ENCODE data around the gene ZCCHC10. TPM values are rescaled to one million over a fixed set of nuclear protein-coding genes. Genes with fewer than 3 reads are reported as not detected.

ZCCHC10 gene
- total RNA-seq, 1 donor from 2014 or later: 18.5 TPM

DNA sequence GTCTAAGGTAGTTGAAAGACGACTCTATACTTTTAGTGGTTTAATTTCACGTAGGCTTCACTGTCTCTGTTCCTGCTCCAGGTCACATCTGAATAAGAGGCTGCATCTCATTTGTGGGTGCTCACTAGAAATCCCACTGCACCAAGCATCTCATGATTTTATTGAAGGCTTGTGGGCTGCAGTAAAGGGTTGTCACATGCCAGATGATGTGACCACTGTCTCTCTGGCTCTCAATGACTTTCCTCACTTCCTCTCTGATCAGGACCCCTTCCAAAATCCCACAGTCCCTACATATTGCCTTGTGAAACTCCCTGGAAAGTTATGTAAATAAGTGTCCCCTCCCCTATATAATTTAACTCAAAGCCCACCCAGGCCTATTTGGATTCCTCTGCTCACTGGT, 8.9 kb upstream of the ZCCHC10 start:
- no peak overlapping the region for H3K4me3 ChIP-seq
- no peaks in the 10 kb centered on the region for H3K9me3 ChIP-seq
- intact Hi-C loops (cut with DNase I): no loop called here
- H3K27me3 ChIP-seq (ENCODE audit: low read depth): no peaks in the 10 kb centered on the region
- TF ChIP-seq, protein P1, sequence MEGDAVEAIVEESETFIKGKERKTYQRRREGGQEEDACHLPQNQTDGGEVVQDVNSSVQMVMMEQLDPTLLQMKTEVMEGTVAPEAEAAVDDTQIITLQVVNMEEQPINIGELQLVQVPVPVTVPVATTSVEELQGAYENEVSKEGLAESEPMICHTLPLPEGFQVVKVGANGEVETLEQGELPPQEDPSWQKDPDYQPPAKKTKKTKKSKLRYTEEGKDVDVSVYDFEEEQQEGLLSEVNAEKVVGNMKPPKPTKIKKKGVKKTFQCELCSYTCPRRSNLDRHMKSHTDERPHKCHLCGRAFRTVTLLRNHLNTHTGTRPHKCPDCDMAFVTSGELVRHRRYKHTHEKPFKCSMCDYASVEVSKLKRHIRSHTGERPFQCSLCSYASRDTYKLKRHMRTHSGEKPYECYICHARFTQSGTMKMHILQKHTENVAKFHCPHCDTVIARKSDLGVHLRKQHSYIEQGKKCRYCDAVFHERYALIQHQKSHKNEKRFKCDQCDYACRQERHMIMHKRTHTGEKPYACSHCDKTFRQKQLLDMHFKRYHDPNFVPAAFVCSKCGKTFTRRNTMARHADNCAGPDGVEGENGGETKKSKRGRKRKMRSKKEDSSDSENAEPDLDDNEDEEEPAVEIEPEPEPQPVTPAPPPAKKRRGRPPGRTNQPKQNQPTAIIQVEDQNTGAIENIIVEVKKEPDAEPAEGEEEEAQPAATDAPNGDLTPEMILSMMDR (IDR thresholded peaks at IDR 0.05): no peak
- H3K36me3 ChIP-seq: no peaks in the 10 kb centered on the region
- H3K4me1 ChIP-seq: no peaks in the 10 kb centered on the region
- ATAC-seq (no peak), DNase-seq (no peak)
- H3K27ac ChIP-seq: no peak overlapping the region

- no peaks in the 10 kb centered on the region for H3K36me3 ChIP-seq
These were observed 7.7 kb upstream of the ZCCHC10 start for GRCh38 chr5:133034064-133034463.

GRCh38 chr5:133032852-133033742, 6.7 kb upstream of the ZCCHC10 start:
- H3K4me3 ChIP-seq: no peak overlapping the region
- peak in 1 of 2 donors; percentile 47 for ATAC-seq
- no peak overlapping the region for H3K27ac ChIP-seq
- H3K9me3 ChIP-seq: no peaks in the 10 kb centered on the region
- H3K27me3 ChIP-seq (ENCODE audit: low read depth): no peaks in the 10 kb centered on the region
- intact Hi-C loops (cut with DNase I): no loop called here
- H3K4me1 ChIP-seq: no peaks in the 10 kb centered on the region
- TF ChIP-seq, protein P1 (IDR thresholded peaks at IDR 0.05): no peak
- no peak for DNase-seq
- H3K36me3 ChIP-seq: no peaks in the 10 kb centered on the region

More at GRCh38 chr5:133034064-133034463, 7.7 kb upstream of the ZCCHC10 start:
- TF ChIP-seq, protein P1 (IDR thresholded peaks at IDR 0.05): no peak
- no peak for ATAC-seq
- no peaks in the 10 kb centered on the region for H3K27me3 ChIP-seq (ENCODE audit: low read depth)
- H3K27ac ChIP-seq: no peak overlapping the region
- H3K9me3 ChIP-seq: no peaks in the 10 kb centered on the region
- intact Hi-C loops (cut with DNase I): no loop called here
- no peaks in the 10 kb centered on the region for H3K4me1 ChIP-seq
- DNase-seq: no peak
- no peak overlapping the region for H3K4me3 ChIP-seq

DNA sequence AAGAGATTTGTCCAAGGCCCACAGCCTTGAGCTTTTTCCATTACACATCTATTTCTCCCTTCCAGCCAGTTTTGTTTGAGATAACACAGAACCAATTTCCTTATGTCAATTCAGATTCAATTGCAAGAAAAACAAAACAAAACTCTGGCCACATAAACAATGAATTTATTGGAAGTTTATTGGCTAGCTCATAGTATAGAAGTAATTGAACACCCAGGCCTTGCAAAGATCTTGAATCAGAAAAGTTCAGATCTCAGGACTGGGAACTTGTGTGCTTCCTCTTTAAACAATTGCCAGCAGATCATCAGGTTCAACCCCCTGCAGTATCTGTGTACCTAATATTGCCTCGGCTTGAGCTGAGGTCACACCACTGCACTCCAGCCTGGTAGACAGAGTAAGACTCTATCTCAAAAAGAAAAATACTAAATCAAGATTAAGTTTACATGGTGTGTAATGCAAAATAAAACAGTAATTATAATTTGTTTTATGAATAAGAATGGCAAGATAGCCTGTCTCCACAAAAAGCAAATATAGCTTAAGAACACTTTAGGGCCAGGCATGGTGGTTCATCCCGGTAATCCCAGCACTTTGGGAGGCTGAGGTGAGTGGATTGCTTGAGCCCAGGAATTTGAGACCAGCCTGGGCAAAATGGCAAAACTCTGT, 4.1 kb upstream of the ZCCHC10 start:
- Histone ChIP-seq H3K27me3 (ENCODE audit: low read depth) (no peaks in the 10 kb centered on the region), H3K36me3 (no peaks in the 10 kb centered on the region), H3K9me3 (no peaks in the 10 kb centered on the region), H3K4me1 (peaks cover 8% of the 10 kb centered on the region), H3K27ac (no peak overlapping the region), H3K4me3 (no peak overlapping the region)
- TF ChIP-seq, protein P1 (IDR thresholded peaks at IDR 0.05): no peak
- intact Hi-C loops (cut with DNase I): no loop called here
- ATAC-seq (no peak), DNase-seq (no peak)

DNA sequence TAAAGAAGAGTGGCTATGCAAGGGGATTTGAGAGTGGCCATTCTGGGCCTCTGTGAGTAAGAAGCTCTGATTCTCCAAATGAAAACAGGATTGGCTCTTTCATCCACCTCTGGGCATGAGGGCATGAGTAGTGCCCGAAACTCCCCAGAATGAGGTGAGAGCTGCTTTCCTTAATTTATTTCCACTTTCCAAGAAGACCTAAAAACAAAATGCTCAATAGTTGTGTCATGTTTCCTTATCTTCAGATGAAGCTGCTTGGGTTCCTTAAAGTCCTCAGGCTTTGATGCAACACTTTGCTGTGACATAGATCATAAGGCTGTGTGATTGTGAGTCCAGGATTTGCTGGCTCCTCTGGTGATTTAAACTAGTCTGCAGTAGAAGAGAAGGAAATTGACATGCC, 3.1 kb upstream of the ZCCHC10 start:
- Histone ChIP-seq H3K9me3 (no peaks in the 10 kb centered on the region), H3K27me3 (ENCODE audit: low read depth) (no peaks in the 10 kb centered on the region), H3K4me3 (no peak overlapping the region), H3K36me3 (no peaks in the 10 kb centered on the region), H3K27ac (no peak overlapping the region), H3K4me1 (peaks cover 19% of the 10 kb centered on the region)
- DNase-seq (no peak), ATAC-seq (no peak)
- TF ChIP-seq, protein P1 (IDR thresholded peaks at IDR 0.05): no peak
- intact Hi-C loops (cut with DNase I): no loop called here
